ENCODE results near the gene DIP2A. TPM values are rescaled to one million over a fixed set of nuclear protein-coding genes. Genes with fewer than 3 reads are reported as not detected.

DIP2A gene
- total and polyA plus RNA-seq, 2 experiments from 2014 or later = 19.8 to 24.6 TPM

GRCh38 chr21:46537026-46537425, 78.3 kb downstream of the DIP2A start:
- Histone ChIP-seq H2AFZ (no peak overlapping the region), H3K9me2 (replicated peaks; ENCODE audit: insufficient read depth) (no peaks in the 10 kb centered on the region), H3K27me3 (no peaks in the 10 kb centered on the region), H4K20me1 (ENCODE audit: insufficient read depth, poor library complexity, severe bottlenecking) (no peaks in the 10 kb centered on the region), H3K79me2 (no peaks in the 10 kb centered on the region), H3K9me3 (ENCODE audit: low read depth) (no peaks in the 10 kb centered on the region), H3K4me3 (no peak overlapping the region), H3K27ac (no peak overlapping the region), H3K4me2 (no peak overlapping the region), H3K36me3 (replicated peaks; ENCODE audit: insufficient read depth, low read depth) (no peaks in the 10 kb centered on the region), H3K4me1 (ENCODE audit: insufficient read depth) (no peaks in the 10 kb centered on the region)
- WGBS (ENCODE audit: low lambda C conversion rate, missing lambda C conversion rate) = 88% methylated on average over 6 of the region's 6 CpGs
- TF ChIP-seq CTCF (IDR thresholded peaks at IDR 0.05; ENCODE audit: poor library complexity) = no peak
- no peak for TF ChIP-seq EZH2 (IDR thresholded peaks at IDR 0.05; ENCODE audit: borderline replicate concordance)
- TF ChIP-seq EZH2phosphoT487 (IDR thresholded peaks at IDR 0.05; ENCODE audit: low read depth, severe bottlenecking, unreplicated experiment) = no peak
- no peak for DNase-seq (ENCODE audit: low spot score)

GRCh38 chr21:46538262-46538661, 79.6 kb downstream of the DIP2A start:
- no peak overlapping the region for H3K4me2 ChIP-seq
- TF ChIP-seq EZH2 (IDR thresholded peaks at IDR 0.05; ENCODE audit: borderline replicate concordance) (no peak), EZH2phosphoT487 (IDR thresholded peaks at IDR 0.05; ENCODE audit: low read depth, severe bottlenecking, unreplicated experiment) (no peak), CTCF (IDR thresholded peaks at IDR 0.05; ENCODE audit: poor library complexity) (no peak)
- H3K9me2 ChIP-seq (replicated peaks; ENCODE audit: insufficient read depth) = no peaks in the 10 kb centered on the region
- WGBS (ENCODE audit: low lambda C conversion rate, missing lambda C conversion rate) = 99% methylated on average over 15 of the region's 16 CpGs
- H3K36me3 ChIP-seq (replicated peaks; ENCODE audit: insufficient read depth, low read depth) = no peaks in the 10 kb centered on the region
- no peak overlapping the region for H3K4me3 ChIP-seq
- no peaks in the 10 kb centered on the region for H3K79me2 ChIP-seq
- no peaks in the 10 kb centered on the region for H4K20me1 ChIP-seq (ENCODE audit: insufficient read depth, poor library complexity, severe bottlenecking)
- H3K27me3 ChIP-seq = no peaks in the 10 kb centered on the region
- no peak for DNase-seq (ENCODE audit: low spot score)
- H3K9me3 ChIP-seq (ENCODE audit: low read depth) = no peaks in the 10 kb centered on the region
- no peak overlapping the region for H2AFZ ChIP-seq
- H3K4me1 ChIP-seq (ENCODE audit: insufficient read depth) = no peaks in the 10 kb centered on the region
- H3K27ac ChIP-seq = no peak overlapping the region

GRCh38 chr21:46538851-46539666, 80.4 kb downstream of the DIP2A start:
- WGBS (ENCODE audit: low lambda C conversion rate, missing lambda C conversion rate) = 92% methylated on average over 11 of the region's 11 CpGs

More at GRCh38 chr21:46538851-46539666, 80.4 kb downstream of the DIP2A start:
- DNase-seq (ENCODE audit: low spot score) = no peak
- no peak overlapping the region for H2AFZ ChIP-seq
- H4K20me1 ChIP-seq (ENCODE audit: insufficient read depth, poor library complexity, severe bottlenecking) = no peaks in the 10 kb centered on the region
- H3K4me1 ChIP-seq (ENCODE audit: insufficient read depth) = no peaks in the 10 kb centered on the region
- H3K9me2 ChIP-seq (replicated peaks; ENCODE audit: insufficient read depth) = no peaks in the 10 kb centered on the region
- no peaks in the 10 kb centered on the region for H3K79me2 ChIP-seq
- H3K4me3 ChIP-seq = no peak overlapping the region
- no peaks in the 10 kb centered on the region for H3K27me3 ChIP-seq
- TF ChIP-seq CTCF (IDR thresholded peaks at IDR 0.05; ENCODE audit: poor library complexity) (no peak), EZH2 (IDR thresholded peaks at IDR 0.05; ENCODE audit: borderline replicate concordance) (no peak), EZH2phosphoT487 (IDR thresholded peaks at IDR 0.05; ENCODE audit: low read depth, severe bottlenecking, unreplicated experiment) (no peak)
- no peaks in the 10 kb centered on the region for H3K36me3 ChIP-seq (replicated peaks; ENCODE audit: insufficient read depth, low read depth)
- H3K27ac ChIP-seq = no peak overlapping the region
- H3K9me3 ChIP-seq (ENCODE audit: low read depth) = no peaks in the 10 kb centered on the region
- H3K4me2 ChIP-seq = no peak overlapping the region

All from hepatocyte (in vitro differentiated cells).